Panc1 (cell line): ENCODE data around the gene TMED8. TPM values are rescaled to one million over a fixed set of nuclear protein-coding genes. Genes with fewer than 3 reads are reported as not detected.
A peak's percentile ranks its signal among the peaks of the same experiment; 100 is the strongest.
"Not testable (repeated sequence)": the region's sequence is repeated elsewhere in the genome, so short reads cannot be mapped to it uniquely, and the experiment has no call there.

Experiments
- ATAC-seq: fragments of 200-7000 bp; cut with Tn5 transposase; 2 replicates; pipeline ENCODE4 v1.9.1; 2020; ENCODE audit warnings: mild to moderate bottlenecking, moderate library complexity
- BruUV-seq: library from RNA; stranded (reverse); fragments of 400-500 nt; replicated peaks from 2 replicates; lab custom pipeline; 2021; lab: Mats Ljungman, UMichigan
- CTCF ChIA-PET: fragments of 300-600 bp; sonication (Branson Sonifier 250); formaldehyde crosslinking; loops from one replicate; lab custom pipeline; 2022; ENCODE audit warnings: antibody characterized with exemption; lab: Charles Lee
- POLR2A ChIA-PET: fragments of 300-600 bp; sonication (Branson Sonifier 250); formaldehyde crosslinking; loops from one replicate; lab custom pipeline; 2022; ENCODE audit warnings: antibody characterized with exemption; lab: Charles Lee
- DNase-seq: peaks from one replicate; pipeline ENCODE4 v3.0.0-alpha.2; 2010; ENCODE audit warnings: low read depth, low spot score
- H3K27ac ChIP-seq: 2 replicates; pipeline ENCODE4 v1.5.1; 2011; ENCODE audit warnings: mild to moderate bottlenecking, low read length, inconsistent platforms
- H3K27me3 ChIP-seq: fragments of 200-500 bp; sonication (Bioruptor generic); 2 replicates; pipeline ENCODE4 v1.6.0; 2014; ENCODE audit warnings: low read length, inconsistent platforms; ENCODE audit not compliant: control insufficient read depth, insufficient read depth
- H3K36me3 ChIP-seq: fragments of 200-500 bp; sonication (Bioruptor generic); 2 replicates; pipeline ENCODE4 v1.5.1; 2014; ENCODE audit warnings: inconsistent platforms, mild to moderate bottlenecking, low read length, moderate library complexity; ENCODE audit not compliant: control insufficient read depth, insufficient read depth
- H3K4me1 ChIP-seq: 2 replicates; pipeline ENCODE4 v1.5.1; 2011; ENCODE audit warnings: inconsistent platforms, mild to moderate bottlenecking, low read length, moderate library complexity; ENCODE audit not compliant: control insufficient read depth, insufficient read depth
- H3K4me3 ChIP-seq, 2 experiments: 2 replicates each; pipeline ENCODE4 v1.5.1; 2011 to 2012; ENCODE audit warnings: low read depth in 2 of 2, low read length in 2 of 2, mild to moderate bottlenecking in 2 of 2, inconsistent platforms in 1 of 2, moderate library complexity in 1 of 2
- H3K9me3 ChIP-seq: fragments of 200-500 bp; sonication (Bioruptor generic); 2 replicates; pipeline ENCODE4 v1.5.1; 2014; ENCODE audit warnings: low read depth, mild to moderate bottlenecking, inconsistent platforms, low read length, moderate library complexity; ENCODE audit not compliant: control insufficient read depth, insufficient read depth
- CTCF ChIP-seq: fragments of 450-650 bp; IDR thresholded peaks from 2 replicates; pipeline ENCODE4 v1.5.1; 2017; ENCODE audit warnings: mild to moderate bottlenecking
- POLR2AphosphoS5 ChIP-seq: IDR thresholded peaks from 2 replicates; pipeline ENCODE4 v1.6.1; 2012; ENCODE audit warnings: mild to moderate bottlenecking, low read depth, low read length, moderate library complexity
- REST ChIP-seq, 2 experiments: IDR thresholded peaks; 2 replicates each; pipeline ENCODE4 v1.6.1; 2011 to 2012; ENCODE audit warnings: low read depth in 2 of 2, control low read depth in 1 of 2, low read length in 1 of 2, mild to moderate bottlenecking in 1 of 2, moderate library complexity in 1 of 2; ENCODE audit not compliant: insufficient read depth in 1 of 2
- SIN3A ChIP-seq: IDR thresholded peaks from 2 replicates; pipeline ENCODE4 v1.6.1; 2012; ENCODE audit warnings: low read depth, mild to moderate bottlenecking, low read length, moderate library complexity, borderline replicate concordance; ENCODE audit not compliant: insufficient read depth
- TCF7L2 ChIP-seq: IDR thresholded peaks from 2 replicates; pipeline ENCODE4 v1.6.1; 2011; ENCODE audit warnings: mild to moderate bottlenecking, low read depth, low read length, inconsistent platforms
- in situ Hi-C: cut with HindIII; loops from 2 replicates; pipeline ENCODE4 v1.10.0; 2016; ENCODE audit warnings: low sequenced_read_pairs, low pct_unique_long_range_greater_than_20kb
- intact Hi-C: fragments of 100-400 bp; cut with micrococcal nuclease; formaldehyde crosslinking; loops from one replicate; pipeline ENCODE4 v1.10.0; 2022; ENCODE audit not compliant: unreplicated experiment
- total RNA-seq: library from RNA; stranded (reverse); gene quantifications from one replicate; pipeline ENCODE4 v1.2.1, GENCODE V29; 2021; ENCODE audit not compliant: unreplicated experiment

The TMED8 gene
- total RNA-seq, 1 experiment from 2014 or later: 8.5 TPM

DNA sequence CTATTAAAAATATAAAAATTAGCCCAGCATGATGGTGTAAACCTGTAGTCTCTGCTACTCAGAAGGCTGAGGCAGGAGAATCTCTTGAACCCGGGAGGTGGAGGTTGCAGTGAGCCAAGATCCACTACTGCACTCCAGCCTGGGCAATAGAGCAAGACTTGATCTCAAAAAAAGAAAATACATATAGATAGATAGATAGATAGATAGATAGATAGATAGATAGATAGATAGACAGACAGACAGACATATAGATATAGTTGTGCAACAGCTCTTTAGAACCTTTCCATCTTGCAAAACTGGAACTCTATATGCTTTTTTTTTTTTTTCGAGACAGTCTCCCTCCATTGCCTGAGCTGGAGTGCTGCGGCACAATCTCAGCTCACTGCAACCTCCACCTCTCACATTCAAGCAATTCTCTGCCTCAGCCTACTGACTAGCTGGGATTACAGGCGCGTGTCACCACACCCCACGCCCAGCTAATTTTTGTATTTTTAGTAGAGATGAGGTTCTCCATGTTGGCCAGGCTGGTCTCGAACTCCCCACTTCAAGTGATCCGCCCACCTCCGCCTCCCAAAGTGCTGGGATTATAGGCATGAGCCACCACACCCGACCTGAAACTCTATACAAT is 38.6 kb upstream of the TMED8 start:
- ATAC-seq, in situ Hi-C loops, POLR2A ChIA-PET, H3K27ac ChIP-seq, BruUV-seq, DNase-seq, CTCF ChIA-PET, H3K4me3 ChIP-seq, H3K36me3 ChIP-seq, H3K27me3 ChIP-seq, H3K9me3 ChIP-seq, intact Hi-C loops, H3K4me1 ChIP-seq: not testable (repeated sequence)

DNA sequence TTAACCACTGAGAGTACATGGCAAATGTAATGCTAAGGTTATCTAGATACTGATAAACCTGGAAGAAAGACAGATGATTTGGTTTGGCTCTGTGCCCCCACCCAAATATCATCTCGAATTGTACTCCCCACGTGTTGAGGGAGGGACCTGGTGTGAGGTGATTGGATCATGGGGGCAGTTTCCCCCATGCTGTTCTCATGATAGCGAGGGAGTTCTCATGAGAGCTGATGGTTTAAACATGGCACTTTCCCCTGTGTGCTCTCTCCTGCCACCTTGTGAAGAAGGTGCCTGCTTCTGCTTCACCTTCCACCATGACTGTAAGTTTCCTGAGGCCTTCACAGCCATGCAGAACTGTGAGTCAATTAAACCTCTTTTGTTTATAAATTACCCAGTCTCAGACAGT is 32.2 kb upstream of the TMED8 start:
- Histone ChIP-seq H3K36me3 (no peaks in the 10 kb centered on the region), H3K4me3 (no peak overlapping the region), H3K27me3 (no peaks in the 10 kb centered on the region), H3K9me3 (no peaks in the 10 kb centered on the region), H3K4me1 (no peaks in the 10 kb centered on the region), H3K27ac (no peak overlapping the region)
- BruUV-seq: no TSS peak
- in situ Hi-C loops: no loop called here
- CTCF ChIA-PET: interaction anchor here (0.6 to 0.7 kb wide), 2 partner anchors 9 to 261 kb away, joined by 3 read pairs; no protein-coding TSS in a partner anchor
- DNase-seq (no peak), ATAC-seq (peak; percentile 70)
- TF ChIP-seq SIN3A (no peak), REST (IDR thresholded peaks at IDR 0.05; ENCODE audit: insufficient read depth in 1 of 2, low read depth in 2 of 2, low read length in 1 of 2) (no peak), POLR2AphosphoS5 (no peak), CTCF (peak; percentile 64)
- POLR2A ChIA-PET: no interaction called here
- intact Hi-C loops: no loop called here

DNA sequence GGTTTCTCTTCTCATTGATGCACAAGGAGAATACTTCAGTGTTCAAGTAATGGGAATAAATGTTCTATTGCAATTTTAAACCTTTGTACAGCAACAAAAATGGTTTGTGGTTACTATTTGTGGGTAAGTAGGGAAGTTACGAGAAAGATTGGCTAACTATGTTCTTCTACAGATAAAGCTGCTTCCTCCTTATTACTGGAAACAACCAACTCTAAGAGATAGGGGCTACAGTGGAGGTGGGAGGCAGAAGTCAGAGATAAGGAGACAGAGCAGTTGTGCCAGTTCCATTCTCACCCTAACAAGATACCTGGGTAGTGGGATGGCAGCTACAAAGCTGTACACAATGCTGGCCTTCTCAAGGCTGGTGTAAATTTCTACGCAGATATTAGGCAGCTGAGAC is 30.3 kb upstream of the TMED8 start:
- no peaks in the 10 kb centered on the region for H3K4me1 ChIP-seq
- ChIA-PET CTCF (no interaction called here), POLR2A (no interaction called here)
- no peaks in the 10 kb centered on the region for H3K36me3 ChIP-seq
- no peaks in the 10 kb centered on the region for H3K9me3 ChIP-seq
- in situ Hi-C loops: no loop called here
- TF ChIP-seq CTCF (no peak), POLR2AphosphoS5 (no peak), SIN3A (no peak), REST (IDR thresholded peaks at IDR 0.05; ENCODE audit: insufficient read depth in 1 of 2, low read depth in 2 of 2, low read length in 1 of 2) (no peak), TCF7L2 (no peak)
- intact Hi-C loops: no loop called here
- H3K27me3 ChIP-seq: no peaks in the 10 kb centered on the region
- H3K27ac ChIP-seq: no peak overlapping the region
- BruUV-seq: no TSS peak
- H3K4me3 ChIP-seq: no peak overlapping the region
- DNase-seq: no peak
- no peak for ATAC-seq
